Erythroblast (primary cell): ENCODE data around the gene CBFA2T2.

ENCODE experiments used
- GATA1 ChIP-seq: IDR thresholded peaks from 2 replicates; pipeline ENCODE4 v1.6.1; 2011; ENCODE audit warnings: low read depth, mild to moderate bottlenecking, control low read depth, low read length, moderate library complexity
- POLR2A ChIP-seq: IDR thresholded peaks from 2 replicates; pipeline ENCODE4 v1.6.1; 2011; ENCODE audit warnings: mild to moderate bottlenecking, low read length

DNA sequence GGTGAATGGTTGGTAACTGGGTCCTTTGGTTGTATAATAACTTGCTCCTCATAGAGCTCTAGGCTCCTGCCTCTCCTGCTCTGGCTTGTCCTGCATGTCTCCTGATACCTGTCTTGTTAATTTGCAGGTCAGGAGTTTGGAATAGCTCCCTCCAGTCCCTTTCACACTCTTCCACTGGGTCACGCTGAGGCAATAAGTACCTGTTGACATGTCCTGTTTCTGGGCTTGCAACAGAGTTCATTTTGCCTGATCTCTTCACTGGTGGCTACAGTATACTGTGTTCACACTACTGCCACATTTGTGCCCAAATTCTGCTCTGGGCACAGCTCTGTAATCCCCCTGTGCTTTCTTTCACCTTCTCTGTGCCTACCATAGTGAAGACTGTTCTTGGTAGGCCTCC, 146.9 kb downstream of the CBFA2T2 start:
- TF ChIP-seq POLR2A, result no peak
- no peak for TF ChIP-seq GATA1
